Thoracic aorta (tissue), 2 donors: ENCODE data around the gene PDE2A. TPM values are rescaled to one million over a fixed set of nuclear protein-coding genes. Genes with fewer than 3 reads are reported as not detected.

Experiments used
- ATAC-seq: fragments of 150-250 bp; one replicate; pipeline ENCODE4 v1.8.0; 2017; ENCODE audit warnings: low read depth; ENCODE audit not compliant: insufficient number of reproducible peaks, low FRiP score
- DNase-seq: peaks from one replicate; pipeline ENCODE4 v3.0.0-alpha.2; 2020; ENCODE audit warnings: low spot score
- H3K27ac ChIP-seq, 2 donors: fragments of 200-600 bp; sonication (generic); 1 replicate in 1 of 2; 2 replicates in 1 of 2; pipeline ENCODE4 v1.5.1; 2016; ENCODE audit warnings: mild to moderate bottlenecking in 2 of 2, moderate library complexity in 2 of 2
- H3K27me3 ChIP-seq: fragments of 200-600 bp; sonication (generic); replicated peaks from 2 replicates; pipeline ENCODE4 v1.6.0; 2016; ENCODE audit warnings: mild to moderate bottlenecking; ENCODE audit not compliant: insufficient read depth
- H3K36me3 ChIP-seq: fragments of 200-600 bp; sonication (generic); one replicate; pipeline ENCODE4 v1.5.1; 2016
- H3K4me1 ChIP-seq, 2 donors: fragments of 200-600 bp; sonication (generic); 1 replicate in 1 of 2; 2 replicates in 1 of 2; pipeline versions ENCODE4 v1.5.1 to v1.6.0; 2016; ENCODE audit warnings: low read depth in 2 of 2, mild to moderate bottlenecking in 1 of 2; ENCODE audit not compliant: control insufficient read depth in 1 of 2
- H3K4me3 ChIP-seq: fragments of 200-600 bp; sonication (generic); 2 replicates; pipeline ENCODE4 v1.5.1; 2016; ENCODE audit warnings: mild to moderate bottlenecking
- H3K9me3 ChIP-seq: fragments of 200-600 bp; sonication (generic); 2 replicates; pipeline ENCODE4 v1.5.1; 2016
- CTCF ChIP-seq: fragments of 200-600 bp; sonication (generic); IDR thresholded peaks from one replicate; pipeline ENCODE4 v1.5.1; 2019; ENCODE audit warnings: antibody characterized with exemption
- total RNA-seq, 2 donors: library from RNA; depleted of rRNA; stranded (reverse); fragments of >200 nt; gene quantifications; one replicate each; pipeline versions ENCODE4 v1.1.0 to v1.2.3, GENCODE V29; 2016

The PDE2A gene
- total RNA-seq, 2 donors from 2014 or later, result 28.1 to 37.1 TPM

- Histone ChIP-seq H3K36me3 (peaks cover 49% of the 10 kb centered on the region), H3K9me3 (no peaks in the 10 kb centered on the region), H3K27me3 (no peaks in the 10 kb centered on the region), H3K4me3 (no peak overlapping the region), H3K27ac (no peak overlapping the region), H3K4me1 (peaks cover 2 to 6% of the 10 kb centered on the region in 2 donors)
- TF ChIP-seq CTCF, result no peak
- DNase-seq (no peak), ATAC-seq (no peak)
Observed at GRCh38 chr11:72687326-72687725, 13.1 kb upstream of the PDE2A start.

GRCh38 chr11:72686639-72687220 is 12.5 kb upstream of the PDE2A start:
- no peaks in the 10 kb centered on the region for H3K9me3 ChIP-seq
- no peak for TF ChIP-seq CTCF
- ATAC-seq (no peak), DNase-seq (no peak)
- no peak overlapping the region for H3K27ac ChIP-seq
- no peaks in the 10 kb centered on the region for H3K27me3 ChIP-seq
- H3K36me3 ChIP-seq, result peaks cover 43% of the 10 kb centered on the region
- no peak overlapping the region for H3K4me3 ChIP-seq
- peaks cover 2 to 6% of the 10 kb centered on the region in 2 donors for H3K4me1 ChIP-seq

- DNase-seq (no peak), ATAC-seq (no peak)
- no peak overlapping the region for H3K27ac ChIP-seq
Observed at GRCh38 chr11:72685560-72686480, 11.6 kb upstream of the PDE2A start.

GRCh38 chr11:72684236-72684912 is 10.2 kb upstream of the PDE2A start:
- DNase-seq (peak; percentile 21), ATAC-seq (peak; percentile 46)

More at GRCh38 chr11:72685560-72686480, 11.6 kb upstream of the PDE2A start:
- H3K4me3 ChIP-seq, result no peak overlapping the region
- no peaks in the 10 kb centered on the region for H3K9me3 ChIP-seq
- no peaks in the 10 kb centered on the region for H3K27me3 ChIP-seq
- peaks cover 34% of the 10 kb centered on the region for H3K36me3 ChIP-seq
- H3K4me1 ChIP-seq, result peaks cover 2 to 6% of the 10 kb centered on the region in 2 donors
- TF ChIP-seq CTCF, result no peak

More at GRCh38 chr11:72684236-72684912, 10.2 kb upstream of the PDE2A start:
- Histone ChIP-seq H3K4me3 (no peak overlapping the region), H3K27ac (no peak overlapping the region), H3K4me1 (peaks cover 2 to 6% of the 10 kb centered on the region in 2 donors), H3K36me3 (peaks cover 30% of the 10 kb centered on the region), H3K27me3 (no peaks in the 10 kb centered on the region), H3K9me3 (no peaks in the 10 kb centered on the region)
- peak; percentile 57 for TF ChIP-seq CTCF
